ENCODE measurements around the gene PPP1R7. TPM values are rescaled to one million over a fixed set of nuclear protein-coding genes. Genes with fewer than 3 reads are reported as not detected.

The PPP1R7 gene
- polyA plus RNA-seq, 3 donors from 2014 or later, result 108 to 138 (median 132) TPM

- Mint-ChIP-seq H3K9me3 (no peaks in the 10 kb centered on the region), H3K4me3 (no peak overlapping the region), H3K36me3 (no peaks in the 10 kb centered on the region), H3K4me1 (no peaks in the 10 kb centered on the region), H3K27me3 (ENCODE audit: low read depth in 3 of 3) (peaks cover 0 to 1% (median 0%) of the 10 kb centered on the region in 3 donors), H3K27ac (no peak overlapping the region)
- no peak for DNase-seq
Measured at GRCh38 chr2:241202681-241203080, 52.4 kb downstream of the PPP1R7 start.

GRCh38 chr2:241203218-241204009 is 53.1 kb downstream of the PPP1R7 start:
- H3K4me1 Mint-ChIP-seq, result no peaks in the 10 kb centered on the region
- no peak for DNase-seq
- H3K27ac Mint-ChIP-seq, result no peak overlapping the region
- H3K9me3 Mint-ChIP-seq, result no peaks in the 10 kb centered on the region
- no peak overlapping the region for H3K4me3 Mint-ChIP-seq
- H3K27me3 Mint-ChIP-seq (ENCODE audit: low read depth in 3 of 3), result peaks cover 0 to 2% (median 1%) of the 10 kb centered on the region in 3 donors
- no peaks in the 10 kb centered on the region for H3K36me3 Mint-ChIP-seq

- H3K36me3 Mint-ChIP-seq, result no peaks in the 10 kb centered on the region
- no peaks in the 10 kb centered on the region for H3K4me1 Mint-ChIP-seq
- H3K9me3 Mint-ChIP-seq, result no peaks in the 10 kb centered on the region
- H3K4me3 Mint-ChIP-seq, result no peak overlapping the region
- H3K27ac Mint-ChIP-seq, result no peak overlapping the region
- peaks cover 0 to 2% (median 1%) of the 10 kb centered on the region in 3 donors for H3K27me3 Mint-ChIP-seq (ENCODE audit: low read depth in 3 of 3)
- DNase-seq, result no peak
Measured at GRCh38 chr2:241204010-241204384, 53.7 kb downstream of the PPP1R7 start.

GRCh38 chr2:241204490-241204889 is 54.2 kb downstream of the PPP1R7 start:
- no peak for DNase-seq
- Mint-ChIP-seq H3K4me3 (no peak overlapping the region), H3K27ac (no peak overlapping the region), H3K27me3 (ENCODE audit: low read depth in 3 of 3) (peaks cover 0 to 2% (median 1%) of the 10 kb centered on the region in 3 donors), H3K4me1 (no peaks in the 10 kb centered on the region), H3K9me3 (no peaks in the 10 kb centered on the region), H3K36me3 (no peaks in the 10 kb centered on the region)

GRCh38 chr2:241205086-241205485 is 54.8 kb downstream of the PPP1R7 start:
- no peaks in the 10 kb centered on the region for H3K9me3 Mint-ChIP-seq
- no peak overlapping the region for H3K27ac Mint-ChIP-seq
- H3K36me3 Mint-ChIP-seq, result no peaks in the 10 kb centered on the region
- H3K4me3 Mint-ChIP-seq, result no peak overlapping the region
- no peak for DNase-seq
- peaks cover 0 to 2% (median 1%) of the 10 kb centered on the region in 3 donors for H3K27me3 Mint-ChIP-seq (ENCODE audit: low read depth in 3 of 3)
- H3K4me1 Mint-ChIP-seq, result no peaks in the 10 kb centered on the region

GRCh38 chr2:241207151-241207550 is 56.9 kb downstream of the PPP1R7 start:
- DNase-seq, result no peak
- Mint-ChIP-seq H3K4me3 (no peak overlapping the region), H3K27ac (no peak overlapping the region), H3K27me3 (ENCODE audit: low read depth in 3 of 3) (peaks cover 0 to 2% (median 1%) of the 10 kb centered on the region in 3 donors), H3K36me3 (no peaks in the 10 kb centered on the region), H3K9me3 (no peaks in the 10 kb centered on the region), H3K4me1 (no peaks in the 10 kb centered on the region)

GRCh38 chr2:241207641-241208040 is 57.4 kb downstream of the PPP1R7 start:
- Mint-ChIP-seq H3K4me3 (no peak overlapping the region), H3K9me3 (no peaks in the 10 kb centered on the region), H3K4me1 (no peaks in the 10 kb centered on the region), H3K27ac (no peak overlapping the region), H3K27me3 (ENCODE audit: low read depth in 3 of 3) (peaks cover 0 to 4% (median 1%) of the 10 kb centered on the region in 3 donors), H3K36me3 (no peaks in the 10 kb centered on the region)
- no peak for DNase-seq

GRCh38 chr2:241208058-241208457 is 57.8 kb downstream of the PPP1R7 start:
- Mint-ChIP-seq H3K4me3 (no peak overlapping the region), H3K27me3 (ENCODE audit: low read depth in 3 of 3) (peaks cover 0 to 4% (median 1%) of the 10 kb centered on the region in 3 donors), H3K4me1 (no peaks in the 10 kb centered on the region), H3K27ac (no peak overlapping the region), H3K9me3 (no peaks in the 10 kb centered on the region), H3K36me3 (no peaks in the 10 kb centered on the region)
- no peak for DNase-seq

- Mint-ChIP-seq H3K4me1 (no peaks in the 10 kb centered on the region), H3K27me3 (ENCODE audit: low read depth in 3 of 3) (peaks cover 0 to 4% (median 1%) of the 10 kb centered on the region in 3 donors), H3K4me3 (no peak overlapping the region), H3K27ac (no peak overlapping the region), H3K9me3 (no peaks in the 10 kb centered on the region), H3K36me3 (no peaks in the 10 kb centered on the region)
- no peak for DNase-seq
Measured at GRCh38 chr2:241209271-241209670, 59.0 kb downstream of the PPP1R7 start.

GRCh38 chr2:241211276-241211675 is 61.0 kb downstream of the PPP1R7 start:
- no peak overlapping the region for H3K27ac Mint-ChIP-seq

GRCh38 chr2:241213041-241213440 is 62.8 kb downstream of the PPP1R7 start:
- H3K4me3 Mint-ChIP-seq, result no peak overlapping the region
- no peak for DNase-seq
- H3K36me3 Mint-ChIP-seq, result no peaks in the 10 kb centered on the region
- no peaks in the 10 kb centered on the region for H3K9me3 Mint-ChIP-seq
- H3K27ac Mint-ChIP-seq, result no peak overlapping the region
- peaks cover 0 to 1% of the 10 kb centered on the region in 2 donors for H3K4me1 Mint-ChIP-seq
- H3K27me3 Mint-ChIP-seq (ENCODE audit: low read depth in 3 of 3), result peaks cover 0 to 7% (median 2%) of the 10 kb centered on the region in 3 donors

More at GRCh38 chr2:241211276-241211675, 61.0 kb downstream of the PPP1R7 start:
- Mint-ChIP-seq H3K4me1 (no peaks in the 10 kb centered on the region), H3K9me3 (no peaks in the 10 kb centered on the region), H3K4me3 (no peak overlapping the region), H3K36me3 (no peaks in the 10 kb centered on the region), H3K27me3 (ENCODE audit: low read depth in 3 of 3) (peaks cover 0 to 7% (median 0%) of the 10 kb centered on the region in 3 donors)
- DNase-seq, result no peak

- peaks cover 0 to 5% (median 4%) of the 10 kb centered on the region in 3 donors for H3K27me3 Mint-ChIP-seq (ENCODE audit: low read depth in 3 of 3)
- H3K36me3 Mint-ChIP-seq, result no peaks in the 10 kb centered on the region
- peaks cover 4% of the 10 kb centered on the region in 2 donors for H3K4me1 Mint-ChIP-seq
- no peaks in the 10 kb centered on the region for H3K9me3 Mint-ChIP-seq
- no peak for DNase-seq
- no peak overlapping the region for H3K27ac Mint-ChIP-seq
- H3K4me3 Mint-ChIP-seq, result no peak overlapping the region
Measured at GRCh38 chr2:241213567-241213966, 63.3 kb downstream of the PPP1R7 start.

GRCh38 chr2:241214209-241214608 is 63.9 kb downstream of the PPP1R7 start:
- Mint-ChIP-seq H3K9me3 (no peaks in the 10 kb centered on the region), H3K4me1 (peaks cover 10% of the 10 kb centered on the region in 2 donors), H3K36me3 (no peaks in the 10 kb centered on the region), H3K27me3 (ENCODE audit: low read depth in 3 of 3) (peaks cover 0 to 6% (median 5%) of the 10 kb centered on the region in 3 donors), H3K27ac (no peak overlapping the region), H3K4me3 (no peak overlapping the region)
- no peak for DNase-seq

GRCh38 chr2:241214766-241215165 is 64.5 kb downstream of the PPP1R7 start:
- Mint-ChIP-seq H3K27ac (no peak overlapping the region), H3K9me3 (no peaks in the 10 kb centered on the region), H3K4me3 (no peak overlapping the region), H3K36me3 (no peaks in the 10 kb centered on the region), H3K4me1 (peaks cover 11 to 16% of the 10 kb centered on the region in 2 donors), H3K27me3 (ENCODE audit: low read depth in 3 of 3) (peaks cover 0 to 6% (median 5%) of the 10 kb centered on the region in 3 donors)
- DNase-seq, result no peak

GRCh38 chr2:241215421-241215820 is 65.2 kb downstream of the PPP1R7 start:
- no peaks in the 10 kb centered on the region for H3K36me3 Mint-ChIP-seq
- DNase-seq, result no peak
- H3K4me3 Mint-ChIP-seq, result peak overlapping the region in 1 of 5 donors; percentile 2
- H3K9me3 Mint-ChIP-seq, result no peaks in the 10 kb centered on the region
- no peak overlapping the region for H3K27ac Mint-ChIP-seq
- H3K4me1 Mint-ChIP-seq, result peaks cover 11 to 20% of the 10 kb centered on the region in 2 donors
- H3K27me3 Mint-ChIP-seq (ENCODE audit: low read depth in 3 of 3), result peaks cover 0 to 6% (median 5%) of the 10 kb centered on the region in 3 donors
